Measurements from ENCODE around the gene PDLIM7. TPM values are rescaled to one million over a fixed set of nuclear protein-coding genes. Genes with fewer than 3 reads are reported as not detected.

Gene PDLIM7
- total RNA-seq, 2 experiments from 2014 or later: 62.5 to 67.3 TPM

DNA sequence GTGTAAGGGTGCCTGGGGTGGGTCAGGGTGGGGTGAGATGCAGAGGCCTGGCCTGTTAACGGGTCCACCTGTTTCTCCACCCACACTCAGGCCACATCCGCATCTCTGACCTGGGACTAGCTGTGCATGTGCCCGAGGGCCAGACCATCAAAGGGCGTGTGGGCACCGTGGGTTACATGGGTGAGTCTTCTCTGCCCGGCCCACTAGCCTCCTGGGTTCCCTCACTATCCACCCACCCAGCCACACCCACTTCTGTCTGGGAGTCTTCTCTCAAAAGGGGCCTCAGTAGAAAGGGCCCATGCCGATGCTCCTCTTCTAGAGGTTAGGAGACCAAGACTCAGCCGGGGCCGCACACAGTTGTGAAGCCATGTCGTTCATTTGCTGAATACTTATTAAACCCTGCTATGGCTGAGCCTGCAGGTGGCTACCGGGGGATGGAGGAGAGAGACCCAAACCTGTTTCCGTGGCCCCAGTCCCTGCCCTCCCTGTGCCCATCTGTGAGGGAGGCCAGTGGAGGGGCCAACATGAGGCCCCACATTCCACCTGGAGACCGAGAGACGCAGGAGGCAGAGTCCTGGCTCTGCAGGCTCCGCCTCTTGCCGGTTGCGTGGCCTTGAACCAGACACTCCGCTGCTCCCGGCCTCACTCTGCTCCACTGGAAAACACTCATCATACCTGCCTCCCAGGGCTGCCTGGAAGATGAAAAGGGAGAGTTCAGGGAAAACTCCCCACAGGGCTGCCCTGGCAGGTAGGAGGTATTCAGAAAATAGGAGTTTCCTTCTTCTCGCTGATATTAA is 62.3 kb downstream of the PDLIM7 start:
- Mint-ChIP-seq H3K4me1 (ENCODE audit: low read depth) (peaks cover 84% of the 10 kb centered on the region), H3K36me3 (ENCODE audit: low read depth) (peaks cover 85% of the 10 kb centered on the region), H3K27ac (no peak overlapping the region), H3K9me3 (ENCODE audit: insufficient read depth) (no peaks in the 10 kb centered on the region), H3K4me3 (no peak overlapping the region), H3K27me3 (ENCODE audit: low read depth) (no peaks in the 10 kb centered on the region)
- ChIA-PET CTCF (interaction anchor here (1.7 to 14.1 kb wide), 2 partner anchors 31 to 45 kb away, joined by 5 to 252 read pairs; no protein-coding TSS in a partner anchor), POLR2A (interaction anchor here (10.3 kb wide), 1 partner anchor 11 kb away, joined by 245 read pairs; the partner anchor contains the start of gene PRR7)
- ATAC-seq (no peak), DNase-seq (no peak)

DNA sequence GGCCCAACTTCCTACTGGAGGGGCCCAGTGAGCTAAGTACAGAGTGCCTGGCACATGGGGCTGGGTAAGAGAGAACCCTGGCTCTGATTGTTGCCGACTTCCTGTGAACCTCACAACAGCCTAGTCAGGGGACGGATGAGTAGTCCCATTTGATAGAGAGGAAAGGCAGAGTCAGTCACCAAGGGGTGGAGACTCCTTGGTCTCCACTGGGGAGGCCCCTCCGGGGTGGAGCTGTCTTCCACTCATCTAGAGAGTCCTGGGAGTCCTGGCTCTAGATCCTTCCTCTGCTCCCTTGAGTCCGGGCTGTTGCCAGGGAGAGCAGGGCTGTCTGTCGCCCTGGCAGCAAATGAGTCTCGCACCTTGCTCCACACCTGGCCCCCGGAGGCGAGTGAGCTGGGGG is 63.0 kb downstream of the PDLIM7 start:
- DNase-seq (no peak), ATAC-seq (no peak)
- H3K27ac Mint-ChIP-seq: peak overlapping the region; percentile 82
- no peaks in the 10 kb centered on the region for H3K9me3 Mint-ChIP-seq (ENCODE audit: insufficient read depth)
- peak overlapping the region; percentile 12 for H3K4me3 Mint-ChIP-seq
- POLR2A ChIA-PET: interaction anchor here (0.9 to 10.3 kb wide), 2 partner anchors 9 to 12 kb away, joined by 3 to 245 read pairs; partner anchors contain the start of gene PRR7
- no peaks in the 10 kb centered on the region for H3K27me3 Mint-ChIP-seq (ENCODE audit: low read depth)
- CTCF ChIA-PET: interaction anchor here (1.7 to 14.1 kb wide), 2 partner anchors 30 to 44 kb away, joined by 5 to 252 read pairs; no protein-coding TSS in a partner anchor
- peaks cover 84% of the 10 kb centered on the region for H3K4me1 Mint-ChIP-seq (ENCODE audit: low read depth)
- peaks cover 85% of the 10 kb centered on the region for H3K36me3 Mint-ChIP-seq (ENCODE audit: low read depth)

DNA sequence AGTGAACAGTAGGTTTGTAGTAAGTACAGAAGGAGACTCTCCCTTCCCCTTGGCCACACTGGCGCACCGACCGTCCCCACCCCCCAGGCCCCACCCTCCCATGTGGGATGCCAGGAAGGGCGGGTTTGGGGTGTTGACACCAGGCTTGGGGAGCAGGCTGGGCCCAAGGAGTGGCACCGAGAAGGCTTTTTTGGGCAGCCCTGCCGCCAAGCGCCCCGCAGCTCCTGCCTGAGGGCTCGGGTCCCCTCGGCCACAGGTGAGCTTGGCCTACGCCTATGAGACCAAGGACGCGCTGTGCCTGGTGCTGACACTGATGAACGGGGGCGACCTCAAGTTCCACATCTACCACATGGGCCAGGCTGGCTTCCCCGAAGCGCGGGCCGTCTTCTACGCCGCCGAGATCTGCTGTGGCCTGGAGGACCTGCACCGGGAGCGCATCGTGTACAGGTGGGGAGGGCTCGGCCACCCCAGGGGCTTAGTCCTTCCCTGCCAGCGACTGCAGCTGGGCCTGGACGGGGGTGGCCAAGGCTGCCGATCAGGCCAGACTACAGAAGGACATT is 63.7 kb downstream of the PDLIM7 start:
- Mint-ChIP-seq H3K9me3 (ENCODE audit: insufficient read depth) (no peaks in the 10 kb centered on the region), H3K27ac (peak overlapping the region; percentile 82), H3K4me1 (ENCODE audit: low read depth) (peaks cover 87% of the 10 kb centered on the region), H3K4me3 (peak overlapping the region; percentile 18), H3K27me3 (ENCODE audit: low read depth) (no peaks in the 10 kb centered on the region), H3K36me3 (ENCODE audit: low read depth) (peaks cover 88% of the 10 kb centered on the region)
- POLR2A ChIA-PET: interaction anchor here (0.9 to 10.3 kb wide), 3 partner anchors 8 to 16 kb away, joined by 3 to 245 read pairs (median 3); partner anchors contain the start of gene PRR7
- CTCF ChIA-PET: interaction anchor here (0.9 to 14.1 kb wide), 5 partner anchors 11 to 43 kb away, joined by 3 to 252 read pairs (median 20); partner anchors contain the start of gene PRR7
- DNase-seq (no peak), ATAC-seq (no peak)

Other genes with a start within 250 kb of the PDLIM7 start
- gene RAB24, start 193.9 kb downstream of the PDLIM7 start, total RNA-seq: 10 to 100 TPM; 44.1 to 48.8 TPM
- 100 to 1,000 TPM; 152 to 154 TPM for gene PRELID1, start 193.8 kb downstream of the PDLIM7 start, total RNA-seq
- gene MXD3, start 185.7 kb downstream of the PDLIM7 start, total RNA-seq: 10 to 100 TPM; 93.2 to 96.9 TPM
- 100 to 1,000 TPM; 119 to 127 TPM for gene LMAN2, start 145.9 kb downstream of the PDLIM7 start, total RNA-seq
- gene RGS14, start 139.7 kb downstream of the PDLIM7 start, total RNA-seq: 100 to 1,000 TPM; 112 to 117 TPM
- 1 to 10 TPM; 2.0 to 2.1 TPM for gene SLC34A1, start 113.2 kb downstream of the PDLIM7 start, total RNA-seq
- gene PFN3, start 96.9 kb downstream of the PDLIM7 start, total RNA-seq: not detected
- 1 to 10 TPM; 3.2 to 3.5 TPM for gene F12, start 88.0 kb downstream of the PDLIM7 start, total RNA-seq
- gene GRK6, start 70.9 kb downstream of the PDLIM7 start, total RNA-seq: 100 to 1,000 TPM; 206 to 213 TPM
- 10 to 100 TPM in 1 of 2 experiments, 1 to 10 TPM in 1; 9.8 to 11.6 TPM for gene PRR7, start 50.8 kb downstream of the PDLIM7 start, total RNA-seq
- 100 to 1,000 TPM in 1 of 2 experiments, 10 to 100 TPM in 1; 92.9 to 104 TPM for gene DBN1, start 24.0 kb downstream of the PDLIM7 start, total RNA-seq
- 1 to 10 TPM; 7.3 to 7.8 TPM for gene DOK3, start 12.2 kb upstream of the PDLIM7 start, total RNA-seq
- 100 to 1,000 TPM; 135 to 149 TPM for gene DDX41, start 19.4 kb upstream of the PDLIM7 start, total RNA-seq
- 100 to 1,000 TPM in 1 of 2 experiments, 10 to 100 TPM in 1; 95.8 to 105 TPM for gene FAM193B, start 57.0 kb upstream of the PDLIM7 start, total RNA-seq
- 100 to 1,000 TPM; 104 to 109 TPM for gene TMED9, start 94.6 kb upstream of the PDLIM7 start, total RNA-seq
- gene B4GALT7, start 102.5 kb upstream of the PDLIM7 start, total RNA-seq: 10 to 100 TPM; 17.3 to 19.5 TPM